Osteocyte (in vitro differentiated cells): Measurements from ENCODE around the gene MAML2. TPM values are rescaled to one million over a fixed set of nuclear protein-coding genes. Genes with fewer than 3 reads are reported as not detected.

Experiments
- DNase-seq: peaks from one replicate; pipeline ENCODE4 v3.0.0; 2021; ENCODE audit warnings: mixed read lengths; ENCODE audit not compliant: unreplicated experiment; ENCODE audit errors: extremely low spot score
- H3K27ac Mint-ChIP-seq: one replicate; pipeline ENCODE4 v1.8.0; 2021; ENCODE audit warnings: mild to moderate bottlenecking, mixed read lengths; ENCODE audit not compliant: unreplicated experiment
- H3K27me3 Mint-ChIP-seq: one replicate; pipeline ENCODE4 v1.8.0; 2021; ENCODE audit warnings: mixed read lengths; ENCODE audit not compliant: unreplicated experiment
- H3K36me3 Mint-ChIP-seq: one replicate; pipeline ENCODE4 v1.8.0; 2021; ENCODE audit warnings: mixed read lengths; ENCODE audit not compliant: unreplicated experiment
- H3K4me1 Mint-ChIP-seq: one replicate; pipeline ENCODE4 v1.8.0; 2021; ENCODE audit warnings: mixed read lengths; ENCODE audit not compliant: unreplicated experiment
- H3K4me3 Mint-ChIP-seq: one replicate; pipeline ENCODE4 v1.8.0; 2021; ENCODE audit warnings: mild to moderate bottlenecking, moderate library complexity, mixed read lengths; ENCODE audit not compliant: unreplicated experiment
- H3K9me3 Mint-ChIP-seq: one replicate; pipeline ENCODE4 v1.8.0; 2021; ENCODE audit warnings: mixed read lengths; ENCODE audit not compliant: unreplicated experiment
- CTCF ChIP-seq: fragments of 200-600 bp; sonication (generic); IDR thresholded peaks from 2 replicates; pipeline ENCODE4 v1.5.0; 2021; ENCODE audit warnings: antibody characterized with exemption, mild to moderate bottlenecking, moderate library complexity
- total RNA-seq: library from RNA; stranded (reverse); gene quantifications from 2 replicates; pipeline ENCODE4 v1.2.1, GENCODE V29; 2021

MAML2 gene
- total RNA-seq, 1 donor from 2014 or later: 29.3 TPM

DNA sequence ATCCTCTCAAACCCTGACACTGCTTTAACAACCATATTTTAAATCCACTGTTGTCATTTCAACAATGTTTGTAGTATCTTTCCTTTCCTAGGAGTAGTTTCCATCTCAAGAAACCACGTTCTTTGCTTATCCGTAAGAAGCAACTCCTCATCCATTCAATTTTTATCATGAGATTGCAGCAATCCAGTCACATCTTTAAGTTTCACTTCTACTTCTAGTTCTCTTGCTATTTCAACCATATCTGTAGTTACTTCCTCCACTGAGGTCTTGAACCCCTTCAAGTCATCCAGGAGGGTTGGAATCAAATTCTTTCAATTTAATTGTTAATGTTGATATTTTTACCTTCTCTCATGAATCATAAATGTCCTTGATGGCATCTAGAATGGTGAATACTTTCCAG lies 24.3 kb upstream of the MAML2 start:
- no peaks in the 10 kb centered on the region for H3K4me1 Mint-ChIP-seq
- no peak for TF ChIP-seq CTCF
- H3K36me3 Mint-ChIP-seq: peaks cover 43% of the 10 kb centered on the region
- DNase-seq: no peak
- no peak overlapping the region for H3K4me3 Mint-ChIP-seq
- H3K27ac Mint-ChIP-seq: no peak overlapping the region
- peaks cover 6% of the 10 kb centered on the region for H3K9me3 Mint-ChIP-seq
- no peaks in the 10 kb centered on the region for H3K27me3 Mint-ChIP-seq

GRCh38 chr11:96366024-96366423 lies 23.0 kb upstream of the MAML2 start:
- TF ChIP-seq CTCF: no peak
- H3K4me1 Mint-ChIP-seq: no peaks in the 10 kb centered on the region
- H3K27ac Mint-ChIP-seq: no peak overlapping the region
- H3K4me3 Mint-ChIP-seq: no peak overlapping the region
- no peaks in the 10 kb centered on the region for H3K27me3 Mint-ChIP-seq
- DNase-seq: no peak
- H3K36me3 Mint-ChIP-seq: peaks cover 40% of the 10 kb centered on the region
- H3K9me3 Mint-ChIP-seq: peaks cover 6% of the 10 kb centered on the region

GRCh38 chr11:96365493-96365892 lies 22.5 kb upstream of the MAML2 start:
- no peak for TF ChIP-seq CTCF
- Mint-ChIP-seq H3K4me1 (no peaks in the 10 kb centered on the region), H3K27me3 (no peaks in the 10 kb centered on the region), H3K36me3 (peaks cover 41% of the 10 kb centered on the region), H3K9me3 (peaks cover 6% of the 10 kb centered on the region), H3K4me3 (no peak overlapping the region), H3K27ac (no peak overlapping the region)
- no peak for DNase-seq

DNA sequence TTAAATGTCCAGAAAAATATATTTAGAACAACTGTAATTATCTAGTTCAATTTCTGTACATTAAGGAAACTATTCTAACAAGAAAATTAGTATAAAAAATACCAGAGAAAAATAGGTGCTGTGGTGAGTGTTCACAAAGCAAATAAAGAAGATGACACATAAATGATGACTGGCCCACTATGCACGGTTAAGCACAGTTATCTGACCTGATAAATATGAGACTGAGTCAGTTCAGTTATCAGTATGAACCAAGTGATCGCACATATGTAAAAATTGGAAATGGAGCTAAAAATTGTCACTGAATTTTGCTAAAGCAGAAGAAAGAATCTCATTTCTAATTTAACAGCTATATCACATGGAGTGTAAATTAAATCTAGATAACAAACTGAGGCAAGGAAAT lies 18.8 kb upstream of the MAML2 start:
- Mint-ChIP-seq H3K4me3 (no peak overlapping the region), H3K27me3 (no peaks in the 10 kb centered on the region), H3K9me3 (no peaks in the 10 kb centered on the region), H3K27ac (no peak overlapping the region), H3K36me3 (peaks cover 35% of the 10 kb centered on the region), H3K4me1 (no peaks in the 10 kb centered on the region)
- no peak for TF ChIP-seq CTCF
- DNase-seq: no peak

DNA sequence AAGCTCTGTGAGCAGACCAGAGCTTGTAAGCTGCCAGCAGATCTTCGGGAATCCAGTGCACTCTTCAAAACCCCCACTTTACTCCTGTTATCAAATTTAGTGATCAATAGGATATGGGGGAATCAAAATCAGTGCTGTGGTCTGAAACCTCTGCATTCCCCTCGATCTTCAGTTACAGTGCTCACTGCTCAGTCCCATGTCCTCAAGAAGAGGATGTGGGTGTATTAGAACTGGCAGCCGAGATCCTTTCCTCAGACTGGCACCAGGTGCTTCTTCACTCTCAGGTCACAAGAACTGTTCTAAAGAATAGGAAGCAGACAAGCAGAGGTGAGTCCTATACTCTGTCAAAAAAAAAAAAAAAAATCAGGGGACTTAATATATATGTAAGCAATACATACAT lies 15.3 kb upstream of the MAML2 start:
- peaks cover 48% of the 10 kb centered on the region for H3K36me3 Mint-ChIP-seq
- no peaks in the 10 kb centered on the region for H3K27me3 Mint-ChIP-seq
- no peak for TF ChIP-seq CTCF
- no peaks in the 10 kb centered on the region for H3K9me3 Mint-ChIP-seq
- no peaks in the 10 kb centered on the region for H3K4me1 Mint-ChIP-seq
- no peak overlapping the region for H3K4me3 Mint-ChIP-seq
- no peak overlapping the region for H3K27ac Mint-ChIP-seq
- no peak for DNase-seq
